IMR-90 (cell line): ENCODE results near the gene LARP1. TPM values are rescaled to one million over a fixed set of nuclear protein-coding genes. Genes with fewer than 3 reads are reported as not detected.

Source experiments
- ATAC-seq: fragments of 200-7000 bp; cut with Tn5 transposase; 2 replicates; pipeline ENCODE4 v1.9.1; 2020; ENCODE audit warnings: low read depth, mild to moderate bottlenecking, moderate library complexity
- BruUV-seq: library from RNA; stranded (reverse); fragments of 400-500 nt; replicated peaks from 2 replicates; lab custom pipeline; 2021; lab: Mats Ljungman, UMichigan
- CTCF ChIA-PET: fragments of 300-600 bp; formaldehyde crosslinking; extraction: SDS; loops from one replicate; lab custom pipeline; 2021; ENCODE audit warnings: antibody characterized with exemption; lab: Yijun Ruan, JAX
- POLR2A ChIA-PET: fragments of 300-600 bp; sonication (Branson Sonifier 250); formaldehyde crosslinking; loops from one replicate; lab custom pipeline; 2022; ENCODE audit warnings: antibody characterized with exemption; ENCODE audit not compliant: unreplicated experiment; lab: Charles Lee
- DNase-seq: peaks from one replicate; pipeline ENCODE4 v3.0.0; 2013
- H2AFZ ChIP-seq: replicated peaks from 2 replicates; pipeline ENCODE3; 2013; ENCODE audit warnings: low read length, mild to moderate bottlenecking; ENCODE audit not compliant: poor library complexity
- H2AK5ac ChIP-seq: 2 replicates; pipeline ENCODE4 v1.6.1; 2013; ENCODE audit warnings: low read depth, low read length, inconsistent platforms
- H2AK9ac ChIP-seq: replicated peaks from 2 replicates; pipeline ENCODE3; 2013; ENCODE audit warnings: mild to moderate bottlenecking, low read depth, low read length, moderate library complexity; ENCODE audit not compliant: poor library complexity
- H2BK120ac ChIP-seq: 2 replicates; pipeline ENCODE4 v1.6.1; 2013; ENCODE audit warnings: low read depth, low read length, inconsistent platforms
- H2BK15ac ChIP-seq: 3 replicates; pipeline ENCODE4 v1.6.1; 2013; ENCODE audit warnings: low read depth, low read length, inconsistent platforms
- H2BK20ac ChIP-seq: 2 replicates; pipeline ENCODE4 v1.6.1; 2013; ENCODE audit warnings: low read depth, mild to moderate bottlenecking, inconsistent platforms, low read length, moderate library complexity
- H2BK5ac ChIP-seq: 2 replicates; pipeline ENCODE4 v1.6.1; 2013; ENCODE audit warnings: mild to moderate bottlenecking, low read depth, low read length, inconsistent platforms; ENCODE audit not compliant: poor library complexity, severe bottlenecking
- H3K14ac ChIP-seq: replicated peaks from 2 replicates; pipeline ENCODE4 v1.6.1; 2013; ENCODE audit warnings: low read depth, low read length, inconsistent platforms
- H3K18ac ChIP-seq: 2 replicates; pipeline ENCODE4 v1.6.1; 2013; ENCODE audit warnings: low read depth, low read length, control low read depth
- H3K23ac ChIP-seq: 2 replicates; pipeline ENCODE4 v1.6.1; 2013; ENCODE audit warnings: low read depth, low read length, inconsistent platforms
- H3K27ac ChIP-seq: 2 replicates; pipeline ENCODE4 v1.5.1; 2013; ENCODE audit warnings: mild to moderate bottlenecking, control low read depth, low read length; ENCODE audit not compliant: insufficient read depth
- H3K27me3 ChIP-seq: 2 replicates; pipeline ENCODE4 v1.6.1; 2013; ENCODE audit warnings: low read length; ENCODE audit not compliant: control insufficient read depth, insufficient read depth
- H3K36me3 ChIP-seq: 2 replicates; pipeline ENCODE4 v1.6.1; 2013; ENCODE audit warnings: low read length, mixed read lengths; ENCODE audit not compliant: control insufficient read depth, insufficient read depth
- H3K4ac ChIP-seq: 2 replicates; pipeline ENCODE4 v1.6.1; 2013; ENCODE audit warnings: low read depth, low read length, inconsistent platforms
- H3K4me1 ChIP-seq: 2 replicates; pipeline ENCODE4 v1.6.1; 2013; ENCODE audit warnings: low read length, mixed read lengths; ENCODE audit not compliant: control insufficient read depth, insufficient read depth
- H3K4me2 ChIP-seq: 2 replicates; pipeline ENCODE4 v1.6.1; 2013; ENCODE audit warnings: low read depth, mild to moderate bottlenecking, control low read depth, low read length, moderate library complexity
- H3K4me3 ChIP-seq: 2 replicates; pipeline ENCODE4 v1.5.1; 2013; ENCODE audit warnings: low read depth, mild to moderate bottlenecking, control low read depth, low read length, moderate library complexity; ENCODE audit not compliant: insufficient read depth
- H3K56ac ChIP-seq: 2 replicates; pipeline ENCODE4 v1.6.1; 2013; ENCODE audit warnings: low read length, inconsistent platforms; ENCODE audit not compliant: insufficient read depth; ENCODE audit errors: extremely low read depth
- H3K79me1 ChIP-seq, 2 experiments: 2 replicates each; pipeline ENCODE4 v1.6.1; 2013; ENCODE audit warnings: low read length in 2 of 2, inconsistent platforms in 1 of 2, low read depth in 1 of 2
- H3K9ac ChIP-seq: 2 replicates; pipeline ENCODE4 v1.6.1; 2013; ENCODE audit warnings: low read depth, low read length, control low read depth
- H3K9me1 ChIP-seq: 2 replicates; pipeline ENCODE4 v1.6.1; 2013; ENCODE audit warnings: low read length, inconsistent platforms; ENCODE audit not compliant: insufficient read depth
- H3K9me3 ChIP-seq: 2 replicates; pipeline ENCODE4 v1.6.1; 2013; ENCODE audit warnings: low read length; ENCODE audit not compliant: control insufficient read depth, insufficient read depth
- H4K20me1 ChIP-seq: 2 replicates; pipeline ENCODE4 v1.6.1; 2013; ENCODE audit warnings: low read length, inconsistent platforms; ENCODE audit not compliant: insufficient read depth
- H4K5ac ChIP-seq: 2 replicates; pipeline ENCODE4 v1.6.1; 2013; ENCODE audit warnings: mild to moderate bottlenecking, low read depth, low read length, control low read depth
- H4K8ac ChIP-seq, 2 experiments: 2 replicates each; pipeline ENCODE4 v1.6.1; 2013; ENCODE audit warnings: low read depth in 2 of 2, low read length in 2 of 2, control low read depth in 1 of 2, inconsistent platforms in 1 of 2
- H4K91ac ChIP-seq: 2 replicates; pipeline ENCODE4 v1.6.1; 2013; ENCODE audit warnings: low read depth, low read length, inconsistent platforms; ENCODE audit not compliant: insufficient read depth
- BHLHE40 ChIP-seq: fragments of 150-350 bp; IDR thresholded peaks from 2 replicates; pipeline ENCODE4 v1.6.1; 2016; ENCODE audit warnings: mild to moderate bottlenecking, low read depth, low read length
- CHD1 ChIP-seq: IDR thresholded peaks from 2 replicates; pipeline ENCODE4 v1.6.1; 2012; ENCODE audit warnings: low read depth, low read length, improper control_type of control experiment
- CTCF ChIP-seq: conservative IDR thresholded peaks from 2 replicates; pipeline ENCODE4 v1.5.1; 2012; ENCODE audit warnings: mild to moderate bottlenecking, low read depth, low read length, improper control_type of control experiment
- FOS ChIP-seq: fragments of 150-350 bp; IDR thresholded peaks from 2 replicates; pipeline ENCODE4 v1.6.1; 2016; ENCODE audit warnings: low read depth, low read length
- MAFK ChIP-seq: IDR thresholded peaks from 2 replicates; pipeline ENCODE4 v1.6.1; 2012; ENCODE audit warnings: low read depth, low read length, improper control_type of control experiment
- MAZ ChIP-seq: IDR thresholded peaks from 2 replicates; pipeline ENCODE4 v1.6.1; 2012; ENCODE audit warnings: low read depth, mild to moderate bottlenecking, low read length, improper control_type of control experiment, moderate library complexity, borderline replicate concordance
- MXI1 ChIP-seq: IDR thresholded peaks from 2 replicates; pipeline ENCODE4 v1.6.1; 2012; ENCODE audit warnings: low read depth, mild to moderate bottlenecking, low read length, moderate library complexity, borderline replicate concordance
- NFE2L2 ChIP-seq: fragments of 150-350 bp; IDR thresholded peaks from 2 replicates; pipeline ENCODE4 v1.6.1; 2016; ENCODE audit warnings: low read depth, mild to moderate bottlenecking, low read length
- RCOR1 ChIP-seq: IDR thresholded peaks from 2 replicates; pipeline ENCODE4 v1.6.1; 2012; ENCODE audit warnings: mild to moderate bottlenecking, low read length, improper control_type of control experiment; ENCODE audit not compliant: insufficient replicate concordance
- SMC3 ChIP-seq: fragments of 150-350 bp; IDR thresholded peaks from 2 replicates; pipeline ENCODE4 v1.6.1; 2016; ENCODE audit warnings: low read depth, mild to moderate bottlenecking, antibody characterized with exemption, low read length, moderate library complexity
- WGBS, 2 experiments: methylation state at CpG; one replicate each; pipeline versions ENCODE4 v1.1.5 to v1.1.7; 2013; ENCODE audit warnings: missing lambda C conversion rate in 2 of 2; ENCODE audit not compliant: insufficient read length in 1 of 2; ENCODE audit errors: extremely low coverage in 2 of 2; 5-methylcytosine and 5-hydroxymethylcytosine counted together
- dilution Hi-C: fragments of 300-500 bp; cut with HindIII; formaldehyde crosslinking; loops from one replicate; pipeline ENCODE4 v1.14.3; 2018; ENCODE audit warnings: low sequenced_read_pairs; ENCODE audit not compliant: unreplicated experiment
- in situ Hi-C: fragments of 300-500 bp; cut with MboI; formaldehyde crosslinking; loops from 3 replicates; pipeline ENCODE4 v1.14.3; 2019; ENCODE audit warnings: low sequenced_read_pairs, inconsistent platforms, mixed read lengths
- intact Hi-C: fragments of 100-400 bp; cut with micrococcal nuclease; formaldehyde crosslinking; loops from 2 replicates; pipeline ENCODE4 v1.10.0; 2022
- polyA plus RNA-seq, 3 experiments: library from polyadenylated mRNA; depleted of rRNA; stranded (reverse); fragments of >200 nt; gene quantifications; 2 replicates each; pipeline ENCODE4 v1.2.3, GENCODE V29; 2012; ENCODE audit warnings: low replicate concordance in 1 of 3
- total RNA-seq: library from RNA; depleted of rRNA; stranded (reverse); fragments of >200 nt; gene quantifications from 2 replicates; pipeline ENCODE4 v1.2.3, GENCODE V29; 2012
- TF ChIP-seq, protein P1 (sequence below): fragments of 150-350 bp; IDR thresholded peaks from 2 replicates; pipeline ENCODE4 v1.6.1; 2017; ENCODE audit warnings: mild to moderate bottlenecking, antibody characterized with exemption, low read length, low read depth
- TF ChIP-seq, protein P2 (sequence below): fragments of 150-350 bp; IDR thresholded peaks from 2 replicates; pipeline ENCODE4 v1.6.1; 2016; ENCODE audit warnings: low read depth, mild to moderate bottlenecking, low read length, moderate library complexity, borderline replicate concordance

LARP1 gene
- total and polyA plus RNA-seq, 2 of the 4 experiments (the other 2 are of a cell fraction) = 47.3 to 77.4 TPM

DNA sequence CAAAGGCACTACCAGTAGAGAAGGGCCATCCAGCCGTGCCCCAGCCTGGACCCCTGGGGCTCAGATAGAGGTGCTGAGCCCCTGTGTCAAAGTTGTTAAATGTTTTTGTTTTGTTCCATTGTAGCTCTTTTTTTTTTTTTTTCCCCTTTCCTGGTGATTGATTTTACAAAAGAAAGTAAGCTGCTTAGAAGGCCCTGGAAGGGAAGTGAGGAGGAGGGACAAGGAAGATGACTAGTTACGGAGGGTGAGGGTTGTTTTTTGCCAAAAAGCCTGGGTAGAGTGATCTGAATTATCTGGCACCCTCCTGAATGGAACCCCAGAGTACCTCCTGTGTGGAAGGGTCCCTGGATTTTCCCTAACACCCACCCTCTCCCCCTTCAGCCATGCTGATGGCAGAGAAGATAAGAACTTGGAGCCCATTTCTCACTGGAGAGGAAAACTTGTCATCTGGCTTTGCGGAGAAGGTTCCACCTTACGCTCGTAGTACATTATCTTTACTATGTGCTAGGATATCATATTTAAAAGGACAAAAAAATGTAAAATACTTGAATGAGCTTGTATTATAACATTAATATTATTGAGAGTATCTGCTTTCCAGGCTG lies 61.8 kb downstream of the LARP1 start:
- Histone ChIP-seq H4K8ac (no peak overlapping the region), H2BK5ac (no peak overlapping the region), H2BK120ac (no peak overlapping the region), H3K36me3 (peaks cover 68% of the 10 kb centered on the region), H3K18ac (no peak overlapping the region), H2AK5ac (no peak overlapping the region), H3K14ac (no peak overlapping the region), H2AFZ (no peak overlapping the region), H4K5ac (no peak overlapping the region), H2BK20ac (no peak overlapping the region), H4K91ac (no peak overlapping the region), H3K23ac (no peak overlapping the region), H3K9me1 (peaks cover 9% of the 10 kb centered on the region; the same call in 1 of the 2 replicates), H2BK15ac (no peak overlapping the region), H3K79me1 (peaks cover 22 to 47% of the 10 kb centered on the region in 2 experiments), H3K56ac (no peak overlapping the region), H3K4me1 (no peaks in the 10 kb centered on the region), H3K9me3 (no peaks in the 10 kb centered on the region), H3K4ac (no peak overlapping the region), H3K4me3 (no peak overlapping the region), H3K4me2 (no peak overlapping the region), H3K27ac (no peak overlapping the region), H2AK9ac (no peak overlapping the region), H3K9ac (no peak overlapping the region), H3K27me3 (no peaks in the 10 kb centered on the region), H4K20me1 (peaks cover 4% of the 10 kb centered on the region; the same call in 1 of the 2 replicates)
- ATAC-seq = no peak
- in situ Hi-C loops = loop anchor here (25.0 kb wide), 1 partner anchor 355 kb away; no protein-coding TSS in a partner anchor
- CTCF ChIA-PET = interaction anchor here (0.6 kb wide), 2 partner anchors 16 to 345 kb away, joined by 4 read pairs; no protein-coding TSS in a partner anchor
- DNase-seq = no peak
- dilution Hi-C loops = no loop called here
- 100% methylated on average over 1 of the region's 5 CpGs; no CpG with 5 or more reads in 1 of the 2 experiments for WGBS, 2 experiments
- intact Hi-C loops = no loop called here
- TF ChIP-seq NFE2L2 = no peak
- no peak for TF ChIP-seq FOS
- TF ChIP-seq CHD1 = no peak
- no peak for TF ChIP-seq MAZ
- TF ChIP-seq CTCF = no peak
- TF ChIP-seq, protein P1, sequence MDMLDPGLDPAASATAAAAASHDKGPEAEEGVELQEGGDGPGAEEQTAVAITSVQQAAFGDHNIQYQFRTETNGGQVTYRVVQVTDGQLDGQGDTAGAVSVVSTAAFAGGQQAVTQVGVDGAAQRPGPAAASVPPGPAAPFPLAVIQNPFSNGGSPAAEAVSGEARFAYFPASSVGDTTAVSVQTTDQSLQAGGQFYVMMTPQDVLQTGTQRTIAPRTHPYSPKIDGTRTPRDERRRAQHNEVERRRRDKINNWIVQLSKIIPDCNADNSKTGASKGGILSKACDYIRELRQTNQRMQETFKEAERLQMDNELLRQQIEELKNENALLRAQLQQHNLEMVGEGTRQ = no peak
- TF ChIP-seq MAFK = no peak
- TF ChIP-seq RCOR1 = no peak
- TF ChIP-seq, protein P2, sequence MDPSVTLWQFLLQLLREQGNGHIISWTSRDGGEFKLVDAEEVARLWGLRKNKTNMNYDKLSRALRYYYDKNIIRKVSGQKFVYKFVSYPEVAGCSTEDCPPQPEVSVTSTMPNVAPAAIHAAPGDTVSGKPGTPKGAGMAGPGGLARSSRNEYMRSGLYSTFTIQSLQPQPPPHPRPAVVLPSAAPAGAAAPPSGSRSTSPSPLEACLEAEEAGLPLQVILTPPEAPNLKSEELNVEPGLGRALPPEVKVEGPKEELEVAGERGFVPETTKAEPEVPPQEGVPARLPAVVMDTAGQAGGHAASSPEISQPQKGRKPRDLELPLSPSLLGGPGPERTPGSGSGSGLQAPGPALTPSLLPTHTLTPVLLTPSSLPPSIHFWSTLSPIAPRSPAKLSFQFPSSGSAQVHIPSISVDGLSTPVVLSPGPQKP = no peak
- no peak for TF ChIP-seq SMC3
- no peak for TF ChIP-seq BHLHE40
- no peak for TF ChIP-seq MXI1
- POLR2A ChIA-PET = interaction anchor here (0.6 kb wide), 1 partner anchor 12 kb away, joined by 9 read pairs; no protein-coding TSS in a partner anchor
- BruUV-seq = TSS peak; percentile 46
